HG03097 (cell line): ENCODE measurements around the gene RASGRP3.
"Not testable (repeated sequence)": the region's sequence is repeated elsewhere in the genome, so short reads cannot be mapped to it uniquely, and the experiment has no call there.

ENCODE experiments used
- ATAC-seq: cut with Tn5 transposase; IDR thresholded peaks from one replicate; pipeline ENCODE4 v1.9.1; 2021; ENCODE audit not compliant: unreplicated experiment, low FRiP score

Gene RASGRP3

DNA sequence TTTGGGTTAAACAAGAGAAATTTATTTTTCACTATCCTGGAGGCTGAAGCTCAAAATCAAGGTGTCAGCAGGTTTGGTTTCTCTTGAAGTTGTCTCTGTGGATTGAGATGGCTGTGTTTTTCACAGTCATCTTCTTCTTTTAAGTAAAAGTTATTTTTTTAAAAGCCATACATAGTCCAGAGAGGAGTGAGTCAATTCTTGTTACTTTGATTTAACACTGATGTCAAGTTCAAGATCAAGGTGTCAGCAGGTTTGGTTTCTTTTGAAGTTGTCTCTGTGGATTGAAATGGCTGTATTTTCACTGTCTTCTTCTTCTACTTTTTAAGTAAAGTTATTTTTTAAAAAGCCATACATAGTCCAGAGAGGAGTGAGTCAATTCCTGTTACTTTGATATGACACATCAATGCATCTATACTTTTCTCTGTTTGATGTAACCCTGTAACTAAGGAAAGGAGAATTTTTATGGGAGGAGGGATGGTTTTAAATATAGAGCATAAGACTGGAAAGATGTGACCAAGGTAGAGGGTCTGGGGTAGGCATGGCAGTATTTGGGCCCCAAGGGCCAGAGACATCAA lies 22.5 kb upstream of the RASGRP3 start:
- no peak for ATAC-seq

DNA sequence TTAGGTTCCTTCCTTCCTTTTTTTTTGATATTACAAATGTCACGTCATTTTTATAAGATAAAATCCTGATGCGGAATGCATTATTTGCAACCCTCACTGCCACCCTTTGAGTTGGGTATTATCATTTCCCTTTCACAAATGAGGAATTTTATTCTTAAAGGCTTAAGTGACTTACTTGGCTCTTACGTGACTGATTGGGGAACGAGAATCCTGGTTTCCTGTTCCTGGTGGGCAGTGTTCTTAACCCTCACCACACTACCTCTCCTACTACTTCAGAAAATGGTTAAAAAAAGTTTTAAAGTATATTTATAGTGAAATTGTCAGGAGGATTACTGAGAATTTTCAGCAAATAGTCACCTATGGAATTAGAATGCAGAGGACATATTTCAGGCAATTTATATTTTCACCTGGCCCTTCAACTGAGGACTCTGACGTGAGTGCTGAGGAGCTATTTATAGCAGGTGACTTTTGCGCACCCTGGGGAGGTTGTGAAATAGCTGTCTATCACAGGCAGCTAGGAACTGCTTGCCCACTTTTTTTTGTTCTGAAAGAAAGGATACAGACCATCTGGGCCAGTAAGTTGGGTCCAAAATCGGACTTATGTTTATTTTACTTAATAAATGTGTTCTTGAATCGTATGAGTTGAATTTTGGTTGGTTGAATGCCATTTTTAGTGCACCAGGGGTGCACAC lies 18.7 kb upstream of the RASGRP3 start:
- peak; percentile 92 for ATAC-seq

DNA sequence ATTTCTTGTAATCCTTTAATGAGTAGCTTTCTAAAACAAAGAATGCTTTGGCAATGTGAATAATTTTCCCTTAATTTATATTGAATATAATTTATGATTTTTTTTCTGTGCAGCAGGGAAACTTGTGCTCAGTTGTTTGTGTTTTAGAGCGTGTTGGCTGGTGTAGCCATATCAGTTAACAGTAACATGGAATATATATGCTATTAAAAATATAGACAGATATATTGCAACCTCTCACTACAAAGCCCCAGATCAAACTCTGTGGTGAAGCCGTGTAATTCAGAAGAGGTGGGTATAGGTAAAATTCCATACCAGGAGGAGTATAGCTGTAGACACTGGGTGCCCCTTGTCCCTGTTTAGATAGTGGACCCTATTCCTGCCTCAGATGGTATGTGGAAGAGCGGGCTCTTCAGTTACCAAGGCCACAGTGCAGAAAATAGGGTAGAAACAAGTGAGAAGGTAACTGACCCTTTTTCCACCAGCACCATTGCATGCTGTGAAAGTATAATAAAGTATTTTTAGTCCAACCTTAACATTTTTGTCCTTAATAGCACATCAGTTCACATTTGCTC lies 18.1 kb upstream of the RASGRP3 start:
- no peak for ATAC-seq

DNA sequence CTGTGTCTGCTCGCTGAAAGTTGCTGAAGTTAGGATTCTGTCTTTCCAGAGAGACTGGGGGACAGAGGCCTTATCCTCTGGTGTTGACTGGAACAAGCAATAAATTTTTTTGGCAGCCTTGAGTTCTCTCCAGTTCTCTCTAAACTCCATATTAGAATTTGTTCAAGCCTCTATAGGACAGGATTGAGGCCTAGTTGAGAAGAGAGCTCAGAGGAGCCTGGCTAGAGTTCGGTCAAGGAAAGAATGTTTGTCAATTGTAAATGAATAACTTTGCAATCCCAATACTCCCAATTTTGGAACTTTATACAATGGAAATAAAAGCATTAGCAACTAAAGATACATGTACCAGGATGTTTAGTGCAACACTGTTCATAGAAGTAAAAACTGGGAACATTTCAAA lies 16.7 kb upstream of the RASGRP3 start:
- no peak for ATAC-seq

DNA sequence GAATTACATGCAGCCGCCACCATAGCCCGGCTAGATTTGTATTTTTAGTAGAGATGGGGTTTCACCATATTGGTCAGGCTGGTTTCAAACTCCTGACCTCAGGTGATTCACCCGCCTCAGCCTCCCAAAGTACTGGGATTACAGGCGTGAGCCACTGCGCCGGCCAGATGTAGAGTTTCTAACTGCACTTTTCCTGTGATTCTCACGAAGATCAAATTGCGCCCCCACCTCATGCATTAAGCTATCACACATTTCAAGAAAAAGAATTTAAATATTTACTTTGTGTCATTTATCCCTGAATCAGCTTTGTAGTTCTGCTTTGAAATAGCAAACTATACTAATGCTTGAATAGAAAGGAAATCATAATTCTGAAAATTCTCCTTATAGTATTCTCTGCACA lies 13.9 kb upstream of the RASGRP3 start:
- not testable (repeated sequence) for ATAC-seq

DNA sequence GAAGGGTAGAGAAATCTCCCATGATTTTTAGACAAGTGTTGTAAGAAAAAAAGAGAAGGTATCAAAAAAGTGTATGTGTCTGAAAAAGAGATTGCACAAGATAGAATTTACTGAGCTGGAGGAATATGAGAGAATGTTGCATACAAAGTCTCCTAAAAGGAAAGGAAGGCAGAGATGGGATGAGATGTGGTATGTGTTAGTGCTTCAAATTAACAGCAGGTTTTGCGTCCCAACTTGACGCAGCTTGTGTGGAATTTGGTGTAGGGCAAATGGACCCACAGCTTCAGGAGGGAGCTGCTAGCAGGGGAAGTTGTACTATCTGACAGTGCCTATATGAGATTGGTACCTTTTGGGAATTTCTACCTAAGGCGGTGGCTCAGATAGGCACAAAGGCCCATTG lies 9.0 kb upstream of the RASGRP3 start:
- no peak for ATAC-seq

DNA sequence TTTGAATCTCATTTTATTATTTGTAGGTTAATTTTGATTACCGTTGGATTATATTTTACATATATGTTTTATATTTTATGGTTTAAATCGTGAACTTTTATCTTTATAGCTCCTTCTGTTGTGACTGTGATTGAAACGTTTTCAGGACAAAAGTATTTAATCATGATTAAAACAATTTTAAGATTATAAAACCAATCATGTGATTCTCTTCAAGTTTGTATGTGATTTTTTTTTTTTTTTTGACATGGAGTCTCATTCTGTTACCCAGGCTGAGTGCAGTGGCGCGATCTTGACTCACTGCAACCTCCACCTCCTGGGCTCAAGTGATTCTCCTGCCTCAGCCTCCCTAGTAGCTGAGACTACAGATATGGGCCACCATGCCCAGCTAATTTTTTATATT lies 7.2 kb upstream of the RASGRP3 start:
- ATAC-seq = no peak

DNA sequence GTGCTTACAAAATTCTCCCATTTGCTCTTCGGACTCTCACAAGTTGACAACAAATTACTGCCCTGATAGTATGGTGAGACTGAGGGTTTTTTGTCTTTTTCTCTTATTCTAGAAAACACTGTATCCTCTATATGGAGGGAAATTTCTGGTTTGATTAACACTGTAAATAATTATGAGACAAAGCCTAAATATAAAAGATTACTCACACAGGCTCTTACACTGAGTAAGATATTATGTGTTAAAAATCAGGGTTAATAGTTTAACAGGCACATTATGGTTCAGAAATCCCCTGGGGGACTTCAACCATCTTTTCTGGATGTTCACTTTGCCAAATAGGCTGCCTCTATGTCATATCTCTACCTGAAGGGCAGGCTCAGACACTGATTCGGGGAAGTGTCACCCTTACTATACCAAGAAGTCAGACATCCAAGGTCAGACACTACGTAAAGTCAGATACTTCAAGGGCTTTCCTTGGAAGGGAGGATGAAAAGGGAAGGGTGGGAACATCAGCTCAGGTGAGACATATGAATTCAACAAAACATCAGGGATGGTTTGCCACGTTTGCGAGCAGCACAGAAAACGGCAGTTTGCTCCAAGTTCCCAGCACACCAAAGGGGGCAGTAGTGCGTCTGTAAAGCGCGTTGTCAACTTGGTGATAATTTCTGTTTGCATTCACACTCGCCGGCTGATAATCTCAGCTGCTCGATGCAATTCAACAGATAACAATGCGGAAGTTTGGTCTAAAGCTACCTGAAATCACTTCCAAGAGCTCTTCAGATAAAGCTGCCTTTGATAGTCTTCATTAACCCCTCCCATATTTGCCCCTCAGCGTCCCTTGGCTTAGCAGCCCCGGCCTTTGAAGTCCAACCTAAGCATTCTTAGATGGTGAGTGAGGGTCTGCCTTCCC lies 972 bp upstream of the RASGRP3 start:
- peak; percentile 41 for ATAC-seq

DNA sequence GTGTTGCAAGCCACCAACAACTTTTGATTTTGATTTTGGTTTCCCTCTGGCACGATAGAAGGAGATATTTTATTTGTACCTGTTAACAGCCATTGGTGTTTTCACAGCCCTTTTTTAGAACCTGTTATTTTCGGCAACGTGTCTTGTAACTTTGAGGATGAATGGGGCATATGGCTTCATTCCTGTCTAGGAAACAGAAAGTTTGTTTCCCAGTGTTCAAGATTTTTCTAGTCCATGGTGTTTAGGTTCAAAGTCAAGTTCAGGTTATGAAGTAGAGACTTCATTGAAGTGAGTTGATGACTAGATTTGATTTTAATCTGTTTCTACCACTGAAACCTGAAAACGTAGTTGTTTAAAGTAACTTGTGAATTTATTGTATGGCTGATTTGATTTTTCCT lies 343 bp downstream of the RASGRP3 start:
- ATAC-seq = no peak

DNA sequence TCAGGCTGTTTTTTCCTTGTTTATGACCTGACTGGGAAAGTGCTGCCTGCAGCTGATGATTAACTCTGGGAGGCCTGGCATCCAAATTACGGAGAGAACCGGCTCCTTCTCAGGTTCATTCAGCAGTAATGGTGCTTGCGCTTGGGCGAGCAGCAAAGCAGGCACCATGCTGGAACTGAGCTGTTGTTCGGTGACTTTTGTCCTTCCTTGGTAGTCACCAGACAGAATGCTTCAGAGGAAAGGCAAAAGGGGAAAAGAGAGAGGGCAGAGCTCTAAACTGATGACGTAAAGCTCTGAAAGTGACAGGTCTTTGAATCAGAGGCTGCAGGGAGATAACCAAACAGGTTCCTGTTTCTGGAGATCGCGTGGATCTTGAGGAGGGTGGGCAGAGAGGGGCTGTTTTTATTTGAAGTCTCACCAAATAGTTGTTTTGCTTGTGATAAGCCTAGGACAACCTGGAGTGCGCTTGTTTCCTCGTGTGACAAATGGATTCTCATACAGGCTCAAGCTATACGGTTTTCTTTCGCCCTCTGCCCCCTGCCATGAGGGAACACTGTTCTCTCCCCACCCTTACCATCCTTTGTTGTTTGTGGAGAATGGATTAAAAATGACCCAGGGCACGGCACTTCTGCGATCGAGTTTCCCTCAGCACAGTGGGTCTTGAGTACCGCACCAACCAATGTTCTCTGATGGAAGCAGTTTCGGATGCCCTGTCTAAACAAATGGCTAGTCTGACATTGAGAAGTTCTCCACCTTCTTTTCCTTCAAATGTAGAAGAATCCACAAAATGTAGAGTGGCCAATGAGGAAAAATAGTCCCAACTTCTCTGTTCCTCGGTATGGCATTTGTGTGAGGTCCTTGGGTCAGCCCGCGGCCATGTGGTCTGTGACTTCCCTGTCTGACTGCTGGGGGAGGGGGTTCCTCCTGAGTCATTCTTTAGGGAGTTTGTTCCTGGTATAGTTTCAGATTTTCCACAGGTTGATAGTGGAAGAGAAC lies 1.3 kb downstream of the RASGRP3 start:
- peak; percentile 32 for ATAC-seq

DNA sequence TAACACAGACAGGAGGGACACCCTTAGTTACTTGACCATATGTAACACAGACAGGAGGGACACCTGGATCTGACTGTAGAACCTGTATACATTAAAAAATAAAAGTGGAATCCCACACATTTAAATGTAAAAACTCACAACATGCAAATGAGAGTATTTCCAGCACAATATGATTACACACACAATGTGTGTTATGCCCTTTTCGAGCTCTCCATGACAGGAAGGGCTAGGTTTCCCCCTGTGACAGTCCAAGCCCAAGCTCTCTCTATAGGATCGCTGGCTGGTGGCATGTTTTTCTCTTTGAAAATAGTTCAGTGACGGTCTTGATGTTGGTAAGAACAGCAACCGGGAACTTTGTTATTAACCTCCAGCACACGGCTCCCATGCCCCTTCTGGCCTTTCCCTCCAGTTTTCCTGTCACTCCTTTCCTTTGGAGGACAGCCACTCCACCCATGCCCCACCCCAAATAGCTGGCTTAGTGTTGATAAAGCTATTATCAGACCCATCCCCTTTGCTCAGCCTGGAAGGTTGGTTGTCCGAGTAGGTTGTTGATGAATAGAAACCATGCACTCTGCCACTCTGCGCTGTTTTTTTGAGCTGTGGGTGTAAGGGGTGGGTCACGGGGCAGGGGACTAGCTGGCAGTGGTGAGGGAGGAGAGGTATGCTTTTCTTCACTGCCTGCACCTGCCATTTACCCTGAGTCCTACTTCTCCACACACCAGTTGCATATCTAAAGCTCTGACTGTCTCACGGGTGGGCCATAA lies 2.7 kb downstream of the RASGRP3 start:
- ATAC-seq = no peak

DNA sequence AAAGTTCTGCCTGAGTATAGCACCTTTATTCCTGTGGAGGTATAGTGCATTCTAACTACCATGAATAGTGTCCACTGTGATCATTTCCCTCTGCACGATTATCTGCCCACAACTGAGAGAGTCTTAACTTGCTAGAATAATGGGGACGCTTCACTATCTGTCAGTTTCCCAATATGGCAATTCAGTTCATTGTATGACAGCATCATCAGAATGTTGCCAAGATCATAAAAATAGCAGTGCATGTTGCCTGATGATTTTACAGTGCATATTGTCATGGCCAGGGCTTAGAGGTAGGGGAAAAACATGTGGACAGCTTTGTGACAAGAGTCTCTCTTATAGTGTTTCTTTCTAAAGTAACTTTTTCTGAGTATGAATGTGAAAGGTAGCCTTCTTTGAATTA lies 6.1 kb downstream of the RASGRP3 start:
- no peak for ATAC-seq

DNA sequence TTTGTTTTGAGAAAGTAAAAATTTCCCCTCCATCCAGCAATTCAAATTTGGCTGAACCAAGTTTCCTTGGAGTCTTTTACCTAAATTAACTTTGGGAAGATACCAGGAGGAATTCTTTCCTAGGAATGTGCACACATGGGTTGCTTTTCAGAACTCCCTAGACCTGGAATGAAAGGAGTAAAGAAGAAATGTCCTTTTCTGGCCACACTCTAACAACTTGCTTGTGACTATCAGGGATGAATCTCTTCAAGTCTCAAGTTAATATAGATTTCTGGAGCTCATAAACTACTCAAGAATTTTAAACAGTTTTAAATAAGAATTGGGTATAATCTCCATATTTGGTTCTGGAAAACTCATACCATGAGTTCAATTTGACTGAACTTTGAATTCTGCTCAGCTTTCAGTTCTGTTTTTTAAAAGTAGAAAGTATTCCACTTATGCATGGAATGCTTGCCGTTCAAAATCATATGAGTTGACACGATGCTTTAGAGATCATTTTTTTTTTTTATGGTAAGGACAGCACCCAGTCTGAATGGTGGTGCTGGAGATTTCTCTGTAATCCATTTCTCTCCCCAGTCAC lies 7.7 kb downstream of the RASGRP3 start:
- no peak for ATAC-seq

DNA sequence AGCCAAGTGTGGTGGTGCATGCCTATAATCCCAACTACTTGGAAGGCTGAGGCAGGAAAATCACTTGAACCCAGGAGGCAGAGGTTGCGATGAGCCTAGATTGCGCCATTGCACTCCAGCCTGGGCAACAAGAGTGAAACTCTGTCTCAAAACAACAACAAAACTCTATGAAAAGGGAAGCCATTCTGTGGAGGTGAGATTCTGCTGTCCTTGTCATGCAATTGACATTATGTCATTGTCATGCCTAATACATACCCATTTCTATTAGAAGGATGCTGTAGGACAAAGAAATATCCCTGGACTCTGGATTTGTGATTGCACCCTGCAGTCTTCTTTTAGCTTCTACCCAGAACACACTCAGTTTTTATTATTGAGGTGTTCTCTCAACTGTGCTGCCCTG lies 8.6 kb downstream of the RASGRP3 start:
- no peak for ATAC-seq

DNA sequence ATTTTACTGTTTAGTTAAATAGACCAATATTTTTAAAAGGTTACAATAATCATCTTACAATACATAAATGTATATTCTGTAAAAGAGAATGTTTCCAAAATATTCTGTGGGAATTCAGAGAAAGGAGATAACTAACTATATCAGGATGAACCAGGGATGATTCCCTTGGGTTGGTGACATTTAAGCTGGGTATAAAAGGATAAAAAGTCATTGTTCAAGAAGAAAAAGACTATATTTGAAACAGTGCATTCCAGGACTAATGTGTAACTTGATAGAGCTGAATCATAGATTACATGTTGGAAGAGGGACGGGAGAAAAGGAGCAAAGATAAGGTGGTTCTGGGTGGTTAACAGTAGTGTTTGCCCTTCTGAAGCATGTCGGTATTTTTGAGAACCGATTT lies 10.1 kb downstream of the RASGRP3 start:
- no peak for ATAC-seq

DNA sequence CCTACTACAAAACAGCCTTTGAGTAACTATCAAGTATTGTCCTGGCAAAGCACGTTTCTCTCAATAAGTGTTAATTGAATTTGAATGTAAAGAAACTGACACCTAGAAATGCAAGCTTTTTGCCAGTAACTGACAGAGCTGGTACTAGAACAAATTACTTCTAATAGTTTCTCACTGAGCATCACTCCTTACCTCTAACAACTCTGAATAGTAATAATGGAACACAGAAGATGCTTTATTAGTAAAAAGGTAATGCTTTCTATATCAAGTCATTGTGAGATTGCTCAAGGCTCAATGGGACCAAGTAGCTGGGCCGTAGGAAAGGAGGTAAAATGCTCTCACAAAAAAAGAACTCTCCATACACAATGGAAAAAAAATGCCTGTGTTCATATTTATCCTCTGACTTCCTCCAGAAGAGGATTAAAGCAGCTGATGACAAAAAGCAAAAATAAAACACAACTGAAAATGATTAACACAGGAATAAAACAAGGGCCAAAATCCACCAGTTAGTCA lies 11.8 kb downstream of the RASGRP3 start:
- no peak for ATAC-seq

DNA sequence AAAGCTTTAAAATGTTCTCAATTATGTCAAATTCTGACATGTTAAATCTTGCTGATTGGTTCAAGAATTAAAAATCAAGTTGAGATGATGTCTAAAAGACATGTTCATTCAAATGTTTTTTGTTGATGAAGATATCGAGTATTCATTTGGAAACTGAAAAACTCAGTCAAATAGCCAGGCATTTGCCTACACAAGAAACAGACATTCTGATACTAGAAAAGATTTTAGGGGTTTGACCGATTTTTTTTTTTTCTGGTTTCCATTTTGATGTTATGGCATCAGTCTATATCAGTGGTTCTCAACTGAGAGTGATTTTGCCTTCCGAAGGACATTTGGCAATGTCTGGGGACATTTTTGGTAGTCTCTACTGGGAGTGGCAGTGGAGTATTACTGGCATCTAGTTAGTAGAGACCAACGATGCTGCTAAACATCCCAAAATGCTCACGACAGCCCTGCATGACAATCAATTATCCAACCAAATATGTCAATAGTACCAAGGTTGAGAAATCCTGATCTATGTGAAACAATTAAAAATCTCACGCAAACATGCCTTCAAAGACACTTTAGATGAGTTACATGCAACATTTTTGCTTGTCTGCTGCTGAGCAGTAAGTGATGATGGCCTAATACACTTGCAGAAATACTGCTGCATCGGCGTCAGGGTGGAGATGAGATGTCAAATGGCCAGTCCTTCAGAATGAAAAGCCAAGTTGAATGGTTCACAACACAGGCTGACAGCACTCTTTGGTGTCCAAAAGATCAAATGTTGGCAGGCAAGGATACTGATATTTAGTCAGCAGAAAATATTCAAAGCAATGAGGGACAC lies 12.5 kb downstream of the RASGRP3 start:
- peak; percentile 47 for ATAC-seq

DNA sequence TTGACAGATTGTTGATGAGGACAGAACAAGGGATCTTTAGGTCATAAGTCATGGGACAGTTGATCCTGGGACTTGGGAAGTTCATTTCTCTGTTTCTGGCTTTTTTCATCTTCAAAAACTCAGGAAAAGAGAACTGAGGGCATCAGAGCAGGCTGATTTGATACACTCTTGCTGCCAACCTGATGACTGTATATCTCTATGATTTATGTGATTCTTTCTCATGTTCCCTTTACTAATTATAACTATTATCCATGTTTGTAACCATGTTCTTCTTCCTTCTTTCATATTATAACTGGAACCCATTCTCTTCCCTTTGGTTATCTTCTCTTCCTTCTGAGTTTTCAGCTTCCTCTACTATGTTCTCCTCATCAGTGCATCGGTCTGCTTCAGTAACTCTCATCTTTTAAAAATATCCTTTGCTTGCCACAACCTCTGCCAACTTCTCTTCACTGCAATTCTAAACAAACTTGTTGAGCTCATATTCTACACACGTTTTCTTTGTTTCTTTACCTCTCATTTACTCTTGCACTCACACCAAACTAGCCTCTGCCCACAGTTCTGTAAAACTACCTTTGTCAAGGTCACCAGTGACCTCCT lies 13.5 kb downstream of the RASGRP3 start:
- no peak for ATAC-seq
